Head of caudate nucleus (tissue), 42 donors: ENCODE data around the gene PCDHA8.
"Not testable (repeated sequence)": the region's sequence is repeated elsewhere in the genome, so short reads cannot be mapped to it uniquely, and the experiment has no call there.

Experiments used
- DNase-seq, 42 donors: peaks; one replicate each; pipeline versions ENCODE4 v3.0.0 to v3.0.0-alpha.2; 2020 to 2021; ENCODE audit warnings: mixed read lengths in 7 of 42
- intact Hi-C: fragments of 100-400 bp; cut with DNase I; formaldehyde crosslinking; loops from one replicate; pipeline ENCODE4 v1.15.0; 2022

Gene PCDHA8

GRCh38 chr5:140840978-140841962 is at the start of gene PCDHA8:
PCDHA8 (plus strand) TSS chr5:140841187; CDS start chr5:140841322, 135 bp downstream.
- intact Hi-C loops, result no loop called here
- DNase-seq, result peak in 17 of 42 donors; percentile 21 to 84 (median 50)

GRCh38 chr5:140794595-140795258 is 46.3 kb upstream of the PCDHA8 start, which contains the start of gene PCDHA2:
PCDHA2 (plus strand) TSS chr5:140794852.
- intact Hi-C loops, result no loop called here
- peak in 5 of 42 donors; percentile 25 to 60 (median 27) for DNase-seq

GRCh38 chr5:140795259-140795641 is 45.7 kb upstream of the PCDHA8 start:
- DNase-seq, result peak in 4 of 42 donors; percentile 13 to 53 (median 36)
- intact Hi-C loops, result no loop called here

GRCh38 chr5:140796072-140796717 is 44.8 kb upstream of the PCDHA8 start:
- DNase-seq, intact Hi-C loops: not testable (repeated sequence)

- DNase-seq, result no peak
- intact Hi-C loops, result no loop called here
Measured at GRCh38 chr5:140796718-140797095, 44.3 kb upstream of the PCDHA8 start.

- intact Hi-C loops, result no loop called here
- DNase-seq, result peak in 5 of 42 donors; percentile 31 to 79 (median 50)
Measured at GRCh38 chr5:140800816-140801493, 40.0 kb upstream of the PCDHA8 start, which contains the start of gene PCDHA3. PCDHA3 (plus strand) TSS chr5:140801057.

- DNase-seq, result peak in 24 of 42 donors; percentile 26 to 80 (median 46)
- intact Hi-C loops, result no loop called here
Measured at GRCh38 chr5:140801494-140801841, 39.5 kb upstream of the PCDHA8 start.

GRCh38 chr5:140802381-140802780 is 38.6 kb upstream of the PCDHA8 start:
- DNase-seq, intact Hi-C loops: not testable (repeated sequence)

GRCh38 chr5:140802781-140803271 is 38.2 kb upstream of the PCDHA8 start:
- DNase-seq, result no peak
- intact Hi-C loops, result no loop called here

GRCh38 chr5:140806834-140807775 is 33.9 kb upstream of the PCDHA8 start, which contains the start of gene PCDHA4:
PCDHA4 (plus strand) TSS chr5:140807068.
- intact Hi-C loops, result no loop called here
- peak in 40 of 42 donors; percentile 32 to 88 (median 66) for DNase-seq

- intact Hi-C loops, DNase-seq: not testable (repeated sequence)
Measured at GRCh38 chr5:140808241-140808888, 32.6 kb upstream of the PCDHA8 start.

GRCh38 chr5:140808889-140809291 is 32.1 kb upstream of the PCDHA8 start:
- intact Hi-C loops, result no loop called here
- no peak for DNase-seq

GRCh38 chr5:140821375-140822280 is 19.4 kb upstream of the PCDHA8 start, which contains the start of gene PCDHA5:
PCDHA5 (plus strand) TSS chr5:140821613.
- intact Hi-C loops, result no loop called here
- peak in 26 of 42 donors; percentile 22 to 79 (median 49) for DNase-seq

GRCh38 chr5:140822281-140822629 is 18.7 kb upstream of the PCDHA8 start:
- intact Hi-C loops, result no loop called here
- DNase-seq, result no peak

- intact Hi-C loops, DNase-seq: not testable (repeated sequence)
Measured at GRCh38 chr5:140822969-140823368, 18.0 kb upstream of the PCDHA8 start.

GRCh38 chr5:140823475-140823874 is 17.5 kb upstream of the PCDHA8 start:
- no peak for DNase-seq
- intact Hi-C loops, result no loop called here
